Activated T-cell treated with anti-CD3 and anti-CD28 coated beads for 48 hours (primary cell): ENCODE results near the gene TM2D1.

Source experiments
- DNase-seq: peaks from one replicate; pipeline ENCODE4 v3.0.0-alpha.2; 2020; ENCODE audit warnings: low read depth

Gene TM2D1

DNA sequence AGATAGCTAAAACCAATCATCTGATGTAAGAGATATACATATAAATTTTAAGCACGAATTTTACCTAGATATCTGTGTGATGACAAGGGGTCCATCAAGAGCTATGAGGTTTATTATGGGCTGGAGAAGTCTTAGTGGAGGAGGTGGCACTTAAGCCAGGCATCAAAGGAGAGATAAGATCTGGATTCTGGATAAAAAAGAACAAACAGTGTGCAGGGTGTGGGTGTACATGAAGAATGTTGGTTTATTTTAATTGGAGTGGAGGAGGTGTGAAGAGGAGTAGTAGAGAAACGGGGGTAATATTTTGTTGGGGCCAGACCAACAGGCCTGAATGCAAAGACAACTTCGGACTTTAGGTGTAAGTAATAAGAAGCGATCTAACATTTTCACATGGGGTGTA lies 80.6 kb downstream of the TM2D1 start:
- DNase-seq = no peak

DNA sequence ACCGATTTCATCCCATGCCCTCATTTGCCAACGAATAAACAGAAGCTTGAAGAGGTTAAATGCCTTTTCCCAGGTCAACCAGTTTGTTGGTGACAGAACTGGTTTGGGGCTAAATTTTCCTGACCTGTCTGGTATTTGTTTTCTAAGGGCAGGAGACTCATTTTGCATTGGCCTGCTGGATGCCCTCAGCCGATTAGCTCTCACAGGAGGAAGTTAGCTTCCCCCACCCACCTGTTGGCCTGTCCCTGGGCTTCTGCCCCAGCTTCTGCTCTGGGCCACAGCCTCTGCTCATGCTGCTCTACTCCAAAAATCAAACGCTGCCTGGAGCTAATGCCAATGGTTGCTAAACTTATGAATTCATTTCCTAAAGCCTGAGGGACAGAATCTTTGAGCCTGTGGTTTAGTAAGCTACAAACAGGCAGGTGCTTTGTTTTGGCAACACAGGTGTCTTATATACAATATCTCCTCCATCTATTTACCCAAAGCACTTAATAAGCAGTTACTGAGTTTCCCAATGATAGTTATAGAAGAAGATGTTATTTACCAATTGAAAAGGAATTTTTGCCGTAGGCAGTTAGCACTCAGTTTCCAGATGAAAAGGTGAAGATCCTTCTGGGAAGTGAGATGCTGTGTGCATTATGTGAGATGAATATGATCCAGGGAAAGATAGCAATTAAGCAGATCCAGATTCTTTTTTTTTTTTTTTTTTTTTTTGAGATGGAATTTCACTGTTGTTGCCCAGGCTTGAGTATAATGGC lies 82.3 kb downstream of the TM2D1 start:
- DNase-seq = no peak

DNA sequence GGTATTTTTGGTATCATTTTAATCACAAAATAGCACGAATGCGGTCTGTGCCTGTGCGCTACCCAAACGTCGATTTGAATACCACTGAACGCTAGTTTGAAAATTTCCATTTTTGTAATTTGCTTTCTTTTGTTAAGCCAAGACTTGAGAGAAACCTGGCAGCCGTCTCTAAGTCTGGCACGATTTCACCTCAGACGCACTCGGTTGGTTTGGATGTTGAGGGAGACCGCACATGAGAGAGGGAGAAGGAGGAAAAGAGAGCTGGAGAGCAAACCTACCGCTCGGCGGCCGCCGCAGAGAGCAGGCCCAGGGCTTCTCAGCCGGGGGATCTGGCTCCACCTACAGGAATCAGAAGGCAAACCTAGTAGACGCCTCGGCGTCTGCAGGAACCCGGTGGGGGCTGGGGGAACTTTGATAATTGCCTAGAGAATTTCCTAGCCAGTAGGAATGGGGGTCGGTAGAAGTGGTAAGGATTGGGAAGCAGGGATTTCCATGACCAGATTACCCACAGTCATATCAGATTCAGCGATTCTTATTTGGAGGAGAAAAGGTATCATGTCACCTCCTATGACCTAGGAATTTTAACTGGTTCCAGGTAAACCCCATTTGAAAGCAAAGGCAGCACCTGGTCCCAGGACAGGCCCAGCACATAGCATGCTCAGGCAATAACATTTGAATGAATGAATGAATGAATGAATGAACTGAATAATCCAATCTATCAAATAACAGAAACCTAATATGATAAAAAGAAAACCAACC lies 83.2 kb downstream of the TM2D1 start:
- DNase-seq = peak; percentile 59

DNA sequence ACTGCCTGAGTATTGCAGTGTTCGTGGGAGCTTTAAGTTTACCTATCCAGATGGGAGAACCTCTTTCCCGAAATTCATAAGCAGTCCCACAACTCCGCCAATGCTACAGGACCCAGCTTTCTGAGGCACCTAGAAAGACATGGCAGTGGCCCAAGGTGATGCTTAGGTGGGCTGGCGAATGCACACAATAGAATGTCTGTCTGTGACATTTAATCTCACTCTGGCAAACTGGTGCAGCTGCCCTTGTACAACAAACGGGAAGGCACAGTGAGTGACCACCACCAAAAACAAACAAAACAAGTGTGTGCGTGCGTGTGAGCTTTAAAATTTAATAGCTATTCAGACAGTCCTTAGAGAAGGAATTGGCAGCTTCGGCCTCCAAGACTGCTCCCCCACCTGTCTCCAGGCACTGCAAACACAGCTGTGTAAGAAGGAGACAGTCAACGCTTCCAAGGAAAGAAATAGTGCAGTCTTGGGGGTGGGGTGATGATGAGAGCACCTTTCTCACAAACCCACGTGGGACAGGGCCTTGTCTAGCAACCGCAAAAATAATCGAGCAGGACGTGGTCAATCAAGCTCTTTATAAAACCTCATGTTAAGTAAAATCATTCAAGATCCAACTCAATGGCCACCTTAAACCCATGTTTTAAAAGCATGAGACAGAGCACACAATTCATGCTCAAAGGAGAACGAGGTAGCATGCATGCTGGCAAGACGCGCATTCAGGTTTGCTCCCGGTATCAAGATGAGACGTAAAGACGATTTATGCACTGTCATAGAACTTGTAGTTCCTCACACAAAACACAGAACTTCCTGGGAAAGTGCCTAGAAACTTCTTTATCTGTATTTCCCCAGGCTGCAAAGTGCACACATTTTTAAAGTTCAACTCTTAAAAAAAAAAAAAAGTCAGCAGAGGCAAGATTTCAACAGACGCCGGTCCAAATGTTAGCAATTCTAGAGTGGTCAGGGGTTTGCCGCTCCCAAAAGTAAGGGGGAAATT lies 84.1 kb downstream of the TM2D1 start:
- no peak for DNase-seq

DNA sequence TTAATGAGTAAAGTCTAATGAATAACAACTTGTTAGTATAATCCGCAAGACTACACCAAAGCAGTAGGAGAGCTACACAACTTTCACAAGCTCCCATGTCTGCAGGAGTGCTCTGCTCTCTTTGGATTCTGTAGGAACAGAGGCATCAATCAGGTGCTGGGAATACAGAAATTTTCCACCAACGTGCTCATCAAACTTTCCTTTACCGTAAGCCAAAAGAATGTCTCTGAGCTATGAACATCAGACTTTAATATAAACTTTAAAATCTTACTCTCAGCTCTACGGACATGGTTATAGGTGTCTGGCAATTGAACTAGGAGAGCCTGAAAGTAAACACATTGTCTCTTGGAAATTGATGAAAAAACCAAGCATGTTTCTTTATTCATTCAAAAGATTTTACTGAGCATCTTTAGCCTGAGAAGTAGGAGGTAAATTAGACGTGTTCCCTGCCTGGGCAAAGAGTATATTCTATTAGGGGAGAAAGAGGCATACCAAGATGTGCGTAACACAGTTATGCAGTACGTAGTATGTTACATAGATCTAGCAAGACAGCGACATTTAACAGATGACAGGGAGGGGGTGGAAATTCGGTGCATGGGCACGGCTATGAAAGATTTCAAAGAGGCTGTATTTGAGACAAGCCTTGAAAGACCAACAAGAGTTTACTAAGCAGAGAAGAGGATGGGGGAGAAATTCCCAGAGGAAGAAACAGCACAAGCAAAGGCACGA lies 85.2 kb downstream of the TM2D1 start:
- no peak for DNase-seq

DNA sequence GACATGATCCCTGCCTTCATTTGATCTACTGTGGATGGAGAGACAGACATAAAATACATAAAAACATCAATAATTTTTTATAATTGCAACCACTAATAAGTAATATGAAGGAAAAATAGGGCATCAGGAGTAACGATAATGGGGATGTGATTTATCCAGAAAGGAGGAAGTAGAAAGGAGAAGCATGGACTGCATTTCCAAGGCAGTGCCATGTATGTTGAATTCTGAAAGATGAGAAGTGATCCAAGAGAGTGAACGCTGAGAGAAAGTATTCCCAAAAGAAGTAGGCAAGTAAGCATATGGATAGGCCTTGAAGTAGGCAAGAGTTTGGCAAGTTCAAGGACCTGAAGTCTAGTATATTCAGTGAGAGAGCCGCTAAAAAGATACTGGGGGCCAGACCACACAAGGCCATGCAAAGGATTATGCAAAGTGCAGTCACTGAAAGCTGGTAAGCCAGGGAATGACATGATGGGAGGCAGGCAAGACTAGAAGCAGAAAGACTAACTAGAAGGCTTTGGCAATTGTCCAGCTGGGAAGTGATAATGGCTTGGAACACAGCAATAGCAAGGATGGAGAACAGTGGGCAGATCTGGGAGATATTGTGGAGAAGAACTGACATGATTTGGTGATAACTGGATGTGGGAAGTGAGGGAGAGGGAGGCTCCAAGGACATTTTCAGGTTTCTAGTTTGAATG lies 85.9 kb downstream of the TM2D1 start:
- no peak for DNase-seq

DNA sequence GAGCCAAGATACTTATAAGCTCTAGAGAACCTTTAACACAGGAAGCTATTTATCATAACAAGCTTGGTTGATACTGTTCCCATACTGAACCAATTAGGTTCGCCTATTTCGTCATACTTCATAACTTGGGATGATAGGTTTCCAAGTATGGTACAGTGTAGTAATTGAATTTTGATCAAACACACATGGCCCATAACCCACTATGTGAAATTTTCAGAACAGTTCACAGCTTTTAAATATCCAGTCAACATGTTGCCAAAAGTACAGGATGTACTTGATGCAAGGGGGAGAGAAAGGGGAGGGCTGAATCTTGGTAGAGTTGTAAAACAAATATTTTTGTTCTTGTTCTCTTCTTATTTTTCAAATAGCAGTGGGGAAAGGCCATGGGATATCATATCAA lies 86.6 kb downstream of the TM2D1 start:
- no peak for DNase-seq

DNA sequence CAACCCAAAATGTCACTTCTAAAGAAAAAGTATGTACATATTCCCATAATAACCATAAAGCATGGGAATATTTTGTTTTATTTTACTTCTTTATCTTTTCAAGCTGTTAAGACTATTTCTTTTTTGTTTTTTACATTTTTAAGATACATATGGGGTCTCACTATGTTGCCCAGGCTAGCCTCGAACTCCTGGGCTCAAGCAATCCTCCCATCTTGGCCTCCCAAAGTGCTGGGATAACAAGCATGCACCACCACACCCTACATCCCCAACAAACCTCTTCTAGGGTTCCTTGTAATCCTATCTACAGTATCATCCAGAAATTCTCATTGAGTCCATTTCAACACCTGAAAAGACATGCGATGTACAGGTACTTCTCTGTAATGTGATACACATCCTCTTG lies 87.5 kb downstream of the TM2D1 start:
- no peak for DNase-seq

DNA sequence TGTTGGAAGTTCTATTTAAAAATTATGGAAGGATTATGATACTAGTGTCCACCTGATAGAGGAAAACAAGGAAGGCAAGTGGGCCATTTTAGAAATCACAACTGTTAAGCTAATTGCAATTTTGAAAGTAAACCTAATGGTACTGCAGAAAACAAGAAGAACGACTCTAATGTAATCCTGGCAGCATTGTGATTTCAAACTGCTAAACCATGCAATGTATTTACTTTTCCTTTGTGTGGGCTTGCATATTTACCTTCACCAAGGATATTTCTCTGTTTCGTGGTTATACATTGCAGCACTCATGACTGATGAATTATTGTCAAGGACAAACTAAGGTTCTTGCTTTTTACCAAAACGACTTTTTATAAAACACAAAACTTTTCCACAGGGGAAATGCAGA lies 88.1 kb downstream of the TM2D1 start:
- no peak for DNase-seq

DNA sequence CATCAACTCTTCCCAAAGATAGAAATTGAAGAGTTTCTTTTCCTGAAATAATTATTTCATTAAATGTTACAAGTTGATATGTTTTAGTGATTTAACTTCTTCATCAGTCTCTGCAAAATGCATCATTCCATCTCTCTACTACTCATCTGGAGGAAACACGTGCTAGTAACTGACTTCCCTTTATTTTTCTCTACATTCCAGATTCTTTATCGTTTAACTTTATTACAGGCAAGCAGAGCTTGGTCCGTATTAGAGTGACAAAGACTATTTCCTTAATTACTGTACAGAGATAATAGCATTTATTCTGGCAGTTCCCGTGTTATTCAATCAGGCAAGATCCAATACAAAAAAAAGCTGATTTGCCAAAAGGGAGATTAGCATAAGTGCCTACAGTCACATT lies 88.6 kb downstream of the TM2D1 start:
- no peak for DNase-seq

DNA sequence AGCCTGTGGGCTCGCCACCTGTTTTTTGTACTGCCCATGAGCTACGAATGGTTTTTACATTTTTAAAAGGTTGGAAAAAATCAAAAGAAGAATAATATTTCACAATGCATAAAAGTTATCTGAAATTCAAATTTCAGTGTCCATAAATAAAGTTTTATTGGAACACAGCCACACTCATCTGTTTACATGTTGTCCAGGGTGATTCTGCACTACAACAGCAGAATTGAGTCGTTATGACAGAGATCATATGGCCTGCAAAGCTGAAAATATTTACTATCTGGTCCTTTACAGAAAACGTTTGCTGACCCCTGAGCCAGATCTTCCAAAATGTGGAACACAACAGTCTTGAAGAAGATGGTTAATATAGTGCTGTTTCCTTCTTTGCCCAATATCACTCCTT lies 89.4 kb downstream of the TM2D1 start:
- no peak for DNase-seq

DNA sequence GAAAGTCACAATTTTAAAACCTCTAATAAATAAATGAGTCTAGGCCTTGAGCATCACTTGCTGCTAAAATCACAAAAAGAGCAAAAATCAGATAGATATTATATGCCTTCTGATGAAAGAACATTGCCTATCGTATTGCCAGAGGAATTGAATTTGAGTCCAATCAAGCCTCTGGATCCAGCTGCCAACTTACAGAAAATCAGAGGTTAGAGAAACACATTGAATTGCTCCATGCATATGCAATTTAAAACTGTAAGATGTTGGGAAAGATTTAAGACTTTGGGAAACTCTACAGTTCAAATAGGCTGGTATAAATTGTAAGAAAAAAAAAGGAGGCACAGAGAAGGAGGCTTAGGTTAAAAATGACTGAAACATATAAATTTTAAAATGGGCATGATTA lies 93.5 kb downstream of the TM2D1 start:
- no peak for DNase-seq
